Mesenchymal stem cell (in vitro differentiated cells and primary cell): ENCODE measurements around the gene PTPRN2.

ENCODE experiments used
- DNase-seq: peaks from one replicate; pipeline ENCODE4 v3.0.0-alpha.2; 2013
- H2AFZ ChIP-seq: one replicate; pipeline ENCODE4 v1.6.1; 2013; ENCODE audit warnings: low read depth, mild to moderate bottlenecking, control low read depth, inconsistent platforms, low read length, moderate library complexity
- H2AK5ac ChIP-seq: 2 replicates; pipeline ENCODE4 v1.6.1; 2013; ENCODE audit warnings: low read length, moderate library complexity, mild to moderate bottlenecking, inconsistent platforms; ENCODE audit not compliant: severe bottlenecking
- H2BK120ac ChIP-seq: one replicate; pipeline ENCODE4 v1.6.1; 2013; ENCODE audit warnings: low read depth, mild to moderate bottlenecking, inconsistent platforms, low read length, moderate library complexity
- H2BK12ac ChIP-seq, 2 experiments: one replicate each; pipeline ENCODE4 v1.6.1; 2013; ENCODE audit warnings: inconsistent platforms in 2 of 2, low read length in 2 of 2, mild to moderate bottlenecking in 2 of 2, moderate library complexity in 2 of 2, control low read depth in 1 of 2
- H2BK15ac ChIP-seq: one replicate; pipeline ENCODE4 v1.6.1; 2013; ENCODE audit warnings: mild to moderate bottlenecking, low read depth, inconsistent platforms; ENCODE audit not compliant: poor library complexity, severe bottlenecking
- H2BK5ac ChIP-seq: 2 replicates; pipeline ENCODE4 v1.6.1; 2013; ENCODE audit warnings: low read depth, mild to moderate bottlenecking, low read length, control low read depth, inconsistent platforms; ENCODE audit not compliant: poor library complexity, severe bottlenecking
- H3K14ac ChIP-seq, 2 experiments: one replicate each; pipeline ENCODE4 v1.6.1; 2013; ENCODE audit warnings: inconsistent platforms in 2 of 2, low read length in 2 of 2, control low read depth in 1 of 2, mild to moderate bottlenecking in 1 of 2, moderate library complexity in 1 of 2
- H3K18ac ChIP-seq, 2 experiments: one replicate each; pipeline ENCODE4 v1.6.1; 2013; ENCODE audit warnings: inconsistent platforms in 2 of 2, low read length in 2 of 2, control low read depth in 1 of 2, low read depth in 1 of 2, mild to moderate bottlenecking in 1 of 2
- H3K23ac ChIP-seq, 2 experiments: one replicate each; pipeline ENCODE4 v1.6.1; 2013; ENCODE audit warnings: inconsistent platforms in 2 of 2, low read length in 2 of 2, mild to moderate bottlenecking in 2 of 2, moderate library complexity in 2 of 2, control low read depth in 1 of 2
- H3K27ac ChIP-seq: 2 replicates; pipeline ENCODE4 v1.5.1; 2013; ENCODE audit warnings: mild to moderate bottlenecking, moderate library complexity, low read length, control low read depth, inconsistent platforms; ENCODE audit not compliant: poor library complexity, severe bottlenecking
- H3K27me3 ChIP-seq, 2 experiments: 2 replicates each; pipeline versions ENCODE4 v1.6.1 to v1.7.0; 2013; ENCODE audit warnings: low read length in 2 of 2, mild to moderate bottlenecking in 2 of 2, moderate library complexity in 2 of 2, control low read depth in 1 of 2, inconsistent platforms in 1 of 2; ENCODE audit not compliant: control insufficient read depth in 1 of 2, insufficient read depth in 1 of 2
- H3K36me3 ChIP-seq, 2 experiments: 2 replicates each; pipeline versions ENCODE4 v1.6.1 to v1.7.0; 2013; ENCODE audit warnings: low read length in 2 of 2, control low read depth in 1 of 2, inconsistent platforms in 1 of 2, low read depth in 1 of 2, mild to moderate bottlenecking in 1 of 2; ENCODE audit not compliant: insufficient read depth in 2 of 2, control insufficient read depth in 1 of 2
- H3K4ac ChIP-seq, 2 experiments: one replicate each; pipeline ENCODE4 v1.6.1; 2013; ENCODE audit warnings: inconsistent platforms in 2 of 2, low read length in 2 of 2, mild to moderate bottlenecking in 2 of 2, moderate library complexity in 2 of 2, control low read depth in 1 of 2, low read depth in 1 of 2
- H3K4me1 ChIP-seq: 2 replicates; pipeline ENCODE4 v1.6.1; 2013; ENCODE audit warnings: low read depth, low read length, control low read depth; ENCODE audit not compliant: control insufficient read depth, insufficient read depth
- H3K4me2 ChIP-seq: 2 replicates; pipeline ENCODE4 v1.6.1; 2013; ENCODE audit warnings: low read length, mild to moderate bottlenecking, inconsistent platforms; ENCODE audit not compliant: poor library complexity, severe bottlenecking
- H3K4me3 ChIP-seq, 2 experiments: 2 replicates each; pipeline versions ENCODE4 v1.5.1 to v1.7.0; 2013; ENCODE audit warnings: low read length in 2 of 2, mild to moderate bottlenecking in 2 of 2, control low read depth in 1 of 2, low read depth in 1 of 2; ENCODE audit not compliant: insufficient read depth in 1 of 2
- H3K79me1 ChIP-seq: replicated peaks from 2 replicates; pipeline ENCODE4 v1.6.1; 2013; ENCODE audit warnings: mild to moderate bottlenecking, control low read depth, low read length, inconsistent platforms; ENCODE audit not compliant: poor library complexity, severe bottlenecking
- H3K9ac ChIP-seq: 2 replicates; pipeline ENCODE4 v1.7.0; 2013; ENCODE audit warnings: mild to moderate bottlenecking, low read length, moderate library complexity
- H3K9me3 ChIP-seq: 2 replicates; pipeline ENCODE4 v1.7.0; 2013; ENCODE audit warnings: mild to moderate bottlenecking, low read length; ENCODE audit not compliant: control insufficient read depth
- H4K8ac ChIP-seq: one replicate; pipeline ENCODE4 v1.6.1; 2013; ENCODE audit warnings: inconsistent platforms, mild to moderate bottlenecking, low read length, moderate library complexity
- H4K91ac ChIP-seq: one replicate; pipeline ENCODE4 v1.6.1; 2013; ENCODE audit warnings: mild to moderate bottlenecking, low read length, inconsistent platforms
- WGBS: methylation state at CpG from one replicate; pipeline ENCODE4 v1.1.7; 2013; ENCODE audit warnings: mixed read lengths; 5-methylcytosine and 5-hydroxymethylcytosine counted together

The PTPRN2 gene

GRCh38 chr7:158098125-158099030 is 489.2 kb downstream of the PTPRN2 start:
- H2AK5ac ChIP-seq = no peak overlapping the region
- no peaks in the 10 kb centered on the region for H3K4me1 ChIP-seq
- no peak overlapping the region for H3K23ac ChIP-seq
- no peak overlapping the region for H3K4ac ChIP-seq
- 91% methylated on average over 41 of the region's 54 CpGs for WGBS
- no peak overlapping the region for H2AFZ ChIP-seq
- no peaks in the 10 kb centered on the region for H3K79me1 ChIP-seq
- H2BK120ac ChIP-seq = no peak overlapping the region
- DNase-seq = no peak
- H3K27ac ChIP-seq = no peak overlapping the region
- no peaks in the 10 kb centered on the region for H3K36me3 ChIP-seq
- no peak overlapping the region for H3K18ac ChIP-seq
- no peaks in the 10 kb centered on the region for H3K27me3 ChIP-seq
- no peak overlapping the region for H2BK12ac ChIP-seq
- H4K8ac ChIP-seq = no peak overlapping the region
- no peak overlapping the region for H2BK5ac ChIP-seq
- H3K4me3 ChIP-seq = no peak overlapping the region
- H2BK15ac ChIP-seq = no peak overlapping the region
- H3K9ac ChIP-seq = no peak overlapping the region
- H3K14ac ChIP-seq = no peak overlapping the region
- H3K9me3 ChIP-seq = peaks cover 8% of the 10 kb centered on the region
- H3K4me2 ChIP-seq = no peak overlapping the region
- peak overlapping the region; percentile 27 for H4K91ac ChIP-seq

DNA sequence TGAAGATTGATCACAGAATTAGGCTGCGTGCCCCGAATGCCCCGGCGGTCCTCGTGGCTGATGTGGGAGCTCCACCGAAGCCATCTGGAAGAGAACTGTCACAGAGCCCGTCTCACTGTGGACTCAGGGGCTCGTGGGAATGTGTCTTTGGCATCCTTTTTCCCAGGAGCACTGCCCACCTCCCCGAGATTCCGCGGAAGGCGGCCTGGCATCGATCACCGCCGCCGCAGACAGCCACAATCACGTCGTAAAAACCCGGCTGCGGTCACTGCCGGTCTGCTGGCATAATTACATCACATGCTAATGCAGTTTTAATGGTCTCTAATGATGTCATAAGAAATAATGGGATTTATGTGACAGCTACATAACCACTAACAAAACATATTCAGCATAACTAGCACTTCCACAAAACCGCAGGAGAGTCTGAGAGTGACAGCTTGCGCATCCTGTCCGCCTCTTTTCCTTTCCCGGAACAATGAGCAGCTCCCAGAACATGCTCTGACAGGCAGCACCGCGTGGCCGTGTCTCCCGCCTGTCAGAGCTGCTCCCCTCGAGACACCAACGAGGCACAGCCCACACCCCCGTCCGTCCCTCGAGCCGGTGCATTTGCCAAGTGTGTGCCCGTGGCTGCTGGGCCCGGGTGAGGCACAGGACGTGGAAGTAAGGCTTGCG is 490.0 kb downstream of the PTPRN2 start:
- Histone ChIP-seq H3K36me3 (no peaks in the 10 kb centered on the region), H3K27ac (no peak overlapping the region), H3K9ac (no peak overlapping the region), H2BK120ac (no peak overlapping the region), H3K23ac (no peak overlapping the region), H2BK5ac (no peak overlapping the region), H2BK15ac (no peak overlapping the region), H3K27me3 (no peaks in the 10 kb centered on the region), H2AK5ac (no peak overlapping the region), H3K14ac (no peak overlapping the region), H3K4me3 (no peak overlapping the region), H3K9me3 (peaks cover 6% of the 10 kb centered on the region), H4K91ac (peak overlapping the region; percentile 27), H2AFZ (no peak overlapping the region), H4K8ac (no peak overlapping the region), H3K18ac (no peak overlapping the region), H2BK12ac (no peak overlapping the region), H3K4me2 (no peak overlapping the region), H3K4ac (no peak overlapping the region), H3K4me1 (no peaks in the 10 kb centered on the region), H3K79me1 (no peaks in the 10 kb centered on the region)
- no peak for DNase-seq
- WGBS = 89% methylated on average over 35 of the region's 39 CpGs

DNA sequence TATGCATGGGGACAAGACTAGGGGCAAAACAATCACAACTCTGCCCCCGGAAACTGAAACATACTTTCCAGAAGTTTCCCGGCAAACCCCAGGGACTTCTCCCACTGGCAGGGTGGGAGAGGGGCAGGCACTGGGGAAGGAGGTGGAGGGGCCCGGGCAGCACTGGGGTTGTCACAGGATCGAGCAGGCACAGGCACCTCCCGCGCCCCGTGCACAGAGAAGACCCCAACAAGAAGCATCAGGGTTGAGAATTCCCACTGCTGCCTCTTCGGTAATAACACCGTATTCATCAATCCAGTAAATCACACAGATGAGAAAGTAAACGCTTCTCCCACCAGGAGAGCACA is 490.5 kb downstream of the PTPRN2 start:
- 83% methylated on average over 9 of the region's 10 CpGs for WGBS
- H3K27ac ChIP-seq = no peak overlapping the region

GRCh38 chr7:158096582-158096981 is 491.0 kb downstream of the PTPRN2 start:
- no peak for DNase-seq
- Histone ChIP-seq H3K14ac (no peak overlapping the region), H4K91ac (no peak overlapping the region)

More for the DNA sequence above, 490.5 kb downstream of the PTPRN2 start:
- no peak for DNase-seq
- Histone ChIP-seq H2BK120ac (no peak overlapping the region), H3K4me2 (no peak overlapping the region), H3K4me3 (no peak overlapping the region), H3K18ac (no peak overlapping the region), H3K79me1 (no peaks in the 10 kb centered on the region), H3K9me3 (peaks cover 2% of the 10 kb centered on the region), H3K4ac (no peak overlapping the region), H4K91ac (no peak overlapping the region), H3K9ac (no peak overlapping the region), H2AFZ (no peak overlapping the region), H3K36me3 (no peaks in the 10 kb centered on the region), H3K4me1 (no peaks in the 10 kb centered on the region), H2BK15ac (no peak overlapping the region), H3K14ac (no peak overlapping the region), H2BK12ac (no peak overlapping the region), H2AK5ac (no peak overlapping the region), H3K27me3 (no peaks in the 10 kb centered on the region), H3K23ac (no peak overlapping the region), H4K8ac (no peak overlapping the region), H2BK5ac (no peak overlapping the region)

More at GRCh38 chr7:158096582-158096981, 491.0 kb downstream of the PTPRN2 start:
- H3K27ac ChIP-seq = no peak overlapping the region
- no peak overlapping the region for H2BK120ac ChIP-seq
- no peak overlapping the region for H2AFZ ChIP-seq
- no peak overlapping the region for H3K18ac ChIP-seq
- H2AK5ac ChIP-seq = no peak overlapping the region
- no peak overlapping the region for H3K4me2 ChIP-seq
- no peak overlapping the region for H2BK12ac ChIP-seq
- no peaks in the 10 kb centered on the region for H3K79me1 ChIP-seq
- no peak overlapping the region for H2BK5ac ChIP-seq
- H3K4ac ChIP-seq = no peak overlapping the region
- H4K8ac ChIP-seq = no peak overlapping the region
- WGBS = 67% methylated on average over 8 of the region's 8 CpGs
- no peak overlapping the region for H3K4me3 ChIP-seq
- H3K9me3 ChIP-seq = no peaks in the 10 kb centered on the region
- H3K36me3 ChIP-seq = no peaks in the 10 kb centered on the region
- H3K27me3 ChIP-seq = no peaks in the 10 kb centered on the region
- H3K4me1 ChIP-seq = no peaks in the 10 kb centered on the region
- H3K9ac ChIP-seq = no peak overlapping the region
- no peak overlapping the region for H3K23ac ChIP-seq
- no peak overlapping the region for H2BK15ac ChIP-seq
